Urinary bladder (tissue), 4 donors: ENCODE data around the gene LNPEP. TPM values are rescaled to one million over a fixed set of nuclear protein-coding genes. Genes with fewer than 3 reads are reported as not detected.

Source experiments
- DNase-seq: peaks from one replicate; pipeline ENCODE4 v3.0.0-alpha.2; 2015; ENCODE audit errors: extremely low spot score
- H3K27ac ChIP-seq: one replicate; pipeline ENCODE4 v1.5.1; 2013; ENCODE audit warnings: low read depth, mild to moderate bottlenecking, moderate library complexity
- H3K36me3 ChIP-seq: one replicate; pipeline ENCODE4 v1.6.1; 2013; ENCODE audit warnings: mild to moderate bottlenecking, moderate library complexity; ENCODE audit not compliant: insufficient read depth
- H3K4me1 ChIP-seq: one replicate; pipeline ENCODE4 v1.6.1; 2013; ENCODE audit warnings: mild to moderate bottlenecking, moderate library complexity; ENCODE audit not compliant: insufficient read depth
- H3K4me3 ChIP-seq: one replicate; pipeline ENCODE4 v1.5.1; 2013; ENCODE audit warnings: low read depth, low read length
- WGBS: extraction: QIAGEN DNeasy Blood & Tissue Kit; methylation state at CpG from one replicate; pipeline ENCODE4 v1.1.7; 2013; 5-methylcytosine and 5-hydroxymethylcytosine counted together
- polyA plus RNA-seq: library from polyadenylated mRNA; stranded (reverse); fragments of 200-250 nt; gene quantifications from one replicate; pipeline ENCODE4 v1.2.3, GENCODE V29; 2013
- total RNA-seq: library from RNA; depleted of rRNA; stranded (reverse); fragments of >200 nt; gene quantifications from one replicate; pipeline ENCODE4 v1.2.3, GENCODE V29; 2014
- donor health status: healthy with polysubstance abuse.
- donor health status: healthy.

The LNPEP gene
- total and polyA plus RNA-seq, 2 donors = 10.1 to 99.2 TPM

DNA sequence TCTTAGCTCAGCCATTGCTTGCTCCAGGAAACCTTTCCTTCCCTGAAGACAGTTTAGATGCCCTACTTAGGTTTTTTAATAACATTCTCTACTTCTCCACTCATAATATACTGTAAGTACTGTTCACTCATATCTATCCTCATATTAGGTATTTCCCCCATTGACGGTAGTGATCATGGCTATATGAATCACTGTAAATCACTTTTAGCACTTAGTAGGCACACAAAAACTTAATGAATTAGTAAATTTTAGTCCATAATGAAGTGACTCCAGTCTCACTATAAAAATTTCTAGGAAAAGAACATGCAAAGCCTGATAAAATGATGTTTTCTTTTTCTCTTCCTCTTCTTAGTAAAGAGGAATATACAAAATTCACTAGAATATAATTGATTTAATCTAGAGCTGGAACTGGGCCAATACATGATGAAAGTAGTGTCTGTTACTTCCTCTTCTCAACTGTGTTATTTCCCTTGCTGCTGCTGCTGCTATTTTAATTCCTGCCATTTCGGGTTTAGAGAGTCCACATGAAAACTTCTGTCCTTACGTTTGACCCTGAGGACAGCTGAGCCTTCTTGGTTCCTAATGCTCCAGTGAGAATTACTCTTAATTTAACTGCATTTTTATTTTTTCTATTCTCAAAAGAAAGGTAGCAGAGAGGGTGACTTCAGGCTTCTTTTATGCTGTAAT is 73.5 kb downstream of the LNPEP start:
- peak; percentile 21 for DNase-seq
- Histone ChIP-seq H3K4me3 (no peak overlapping the region), H3K4me1 (no peaks in the 10 kb centered on the region), H3K36me3 (peaks cover 2% of the 10 kb centered on the region), H3K27ac (no peak overlapping the region)
- 60% methylated on average over 3 of the region's 3 CpGs for WGBS

DNA sequence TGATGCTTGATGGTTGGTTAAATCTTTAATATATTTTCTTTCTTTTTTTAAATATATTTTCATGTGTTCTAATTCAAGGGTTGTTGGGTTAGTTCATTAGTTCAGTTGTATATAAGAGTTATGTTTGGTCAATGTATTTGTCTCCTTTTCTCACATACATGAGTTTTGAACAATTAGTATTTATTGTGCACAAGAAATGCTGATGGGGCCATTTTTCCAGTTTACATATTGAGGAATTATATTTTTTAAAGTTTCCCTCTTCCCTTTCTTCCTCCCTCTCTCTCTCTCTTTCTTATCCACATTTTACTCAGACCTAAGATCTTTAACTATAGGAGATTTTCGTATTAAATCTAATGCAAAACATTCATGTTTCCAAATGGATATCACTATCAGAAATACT is 74.0 kb downstream of the LNPEP start:
- WGBS = 88% methylated on average over 1 of the region's 1 CpG
- Histone ChIP-seq H3K27ac (no peak overlapping the region), H3K4me3 (no peak overlapping the region), H3K4me1 (no peaks in the 10 kb centered on the region), H3K36me3 (no peaks in the 10 kb centered on the region)
- DNase-seq = no peak

DNA sequence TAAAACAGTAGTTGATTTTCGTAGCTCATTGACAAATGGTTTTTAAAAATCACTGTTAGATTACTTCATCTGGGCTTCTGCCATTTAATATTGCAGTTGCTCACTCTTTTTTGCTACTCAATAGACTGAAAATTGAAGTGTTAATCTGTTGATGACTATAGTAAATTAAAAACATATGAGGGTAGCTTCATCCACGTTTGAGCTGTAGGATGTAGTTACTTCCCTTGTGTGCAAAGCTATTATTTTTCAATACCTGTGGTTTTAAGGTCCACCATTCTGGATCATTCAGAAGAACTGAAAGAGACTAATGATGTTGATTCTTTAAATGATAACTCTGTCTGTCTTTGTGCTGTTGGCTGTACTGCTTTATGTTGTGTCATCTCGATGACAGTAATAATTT is 74.7 kb downstream of the LNPEP start:
- 72% methylated on average over 3 of the region's 3 CpGs for WGBS
- no peak for DNase-seq
- no peaks in the 10 kb centered on the region for H3K4me1 ChIP-seq
- H3K4me3 ChIP-seq = no peak overlapping the region
- no peak overlapping the region for H3K27ac ChIP-seq
- no peaks in the 10 kb centered on the region for H3K36me3 ChIP-seq

DNA sequence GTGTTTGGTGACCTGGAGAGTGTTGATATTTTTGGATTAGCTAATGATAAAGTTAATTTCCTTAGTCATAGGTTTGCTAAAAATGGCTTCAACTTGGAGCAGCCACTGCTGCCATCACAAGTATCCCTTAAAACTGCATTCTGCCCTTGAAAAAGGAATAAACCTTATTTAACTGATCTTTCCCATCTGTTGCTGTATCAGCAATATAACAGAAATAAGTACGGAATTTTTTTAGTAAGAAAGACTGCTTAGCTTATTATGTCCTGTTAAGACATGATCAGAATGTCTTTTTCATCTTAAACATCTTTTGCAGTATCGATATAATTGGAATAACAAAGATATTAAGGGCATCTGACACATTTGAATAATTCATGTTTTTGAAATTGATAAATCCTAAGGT is 75.7 kb downstream of the LNPEP start:
- Histone ChIP-seq H3K4me1 (no peaks in the 10 kb centered on the region), H3K27ac (no peak overlapping the region), H3K4me3 (no peak overlapping the region), H3K36me3 (no peaks in the 10 kb centered on the region)
- 91% methylated on average over 2 of the region's 2 CpGs for WGBS
- DNase-seq = no peak

DNA sequence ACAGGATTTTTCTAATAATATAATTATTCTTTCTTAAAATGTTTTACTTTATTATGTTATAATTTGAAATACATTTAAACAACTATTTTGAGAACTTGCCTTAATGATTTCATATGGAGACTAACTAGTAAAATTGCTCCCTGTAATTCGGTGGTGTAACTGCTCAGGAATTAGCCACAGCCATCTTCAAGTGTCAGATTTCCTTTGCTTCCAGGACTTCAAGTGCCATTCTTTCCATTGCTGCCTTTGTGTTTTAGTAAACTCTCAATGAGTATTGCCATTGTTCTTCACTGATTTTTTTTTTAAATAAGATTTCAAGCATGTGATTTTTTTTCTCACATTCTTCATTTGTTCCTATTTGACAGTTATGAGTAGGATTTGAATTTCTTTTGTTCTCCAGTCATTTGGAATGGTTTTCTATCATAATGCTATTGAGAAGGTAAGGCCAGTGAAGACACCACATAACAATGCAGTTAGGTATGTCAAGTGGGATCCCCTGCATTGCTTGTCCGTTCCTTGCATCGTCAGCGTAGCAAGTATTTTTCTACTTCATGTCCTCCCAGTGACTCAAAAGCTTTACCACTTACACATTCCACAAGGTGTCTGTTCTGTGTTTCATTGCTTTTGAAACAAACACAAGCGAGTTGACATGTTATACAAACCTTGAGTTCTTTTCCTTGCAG is 83.7 kb downstream of the LNPEP start:
- Histone ChIP-seq H3K27ac (no peak overlapping the region), H3K4me1 (no peaks in the 10 kb centered on the region), H3K36me3 (peaks cover 10% of the 10 kb centered on the region), H3K4me3 (no peak overlapping the region)
- WGBS = 83% methylated on average over 5 of the region's 5 CpGs
- no peak for DNase-seq

DNA sequence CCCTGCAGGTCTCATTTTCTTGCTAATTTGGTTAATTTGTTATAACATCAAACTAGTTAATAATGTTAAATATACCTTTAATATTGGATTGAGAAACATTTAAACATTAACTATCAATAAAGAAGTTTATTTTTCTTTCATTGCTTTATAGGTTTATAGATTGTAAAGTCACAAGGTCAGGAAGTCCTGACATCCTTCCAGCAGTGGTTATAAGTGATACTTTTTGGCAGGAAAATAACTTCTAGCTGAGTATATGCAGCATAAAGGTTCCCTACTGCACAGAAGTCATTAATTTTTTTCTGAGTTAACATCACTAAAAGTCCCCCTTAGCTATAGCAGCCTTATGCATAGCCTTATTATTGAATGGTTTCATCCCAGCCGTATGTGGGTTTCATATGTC is 85.5 kb downstream of the LNPEP start:
- peaks cover 16% of the 10 kb centered on the region for H3K36me3 ChIP-seq
- DNase-seq = no peak
- no peaks in the 10 kb centered on the region for H3K4me1 ChIP-seq
- H3K4me3 ChIP-seq = no peak overlapping the region
- 91% methylated on average over 1 of the region's 1 CpG for WGBS
- H3K27ac ChIP-seq = no peak overlapping the region

DNA sequence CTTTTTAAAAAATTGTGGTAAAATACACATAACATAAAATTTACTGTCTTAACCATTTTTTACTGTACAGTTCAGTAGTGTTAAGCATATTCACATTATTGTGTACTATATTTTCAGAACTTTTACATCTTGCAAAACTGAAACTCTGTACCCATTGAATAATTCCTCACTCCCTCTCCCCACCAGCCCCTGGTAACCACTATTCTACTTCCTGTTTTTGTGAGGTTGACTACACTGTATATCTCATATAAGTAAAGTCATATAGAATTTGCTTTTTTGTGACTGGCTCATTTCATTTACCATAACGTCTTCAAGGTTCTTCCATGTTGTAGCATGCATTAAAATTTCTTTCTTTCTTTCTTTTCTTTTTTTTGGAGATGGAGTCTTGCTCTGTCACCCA is 87.0 kb downstream of the LNPEP start:
- Histone ChIP-seq H3K4me1 (no peaks in the 10 kb centered on the region), H3K4me3 (no peak overlapping the region), H3K36me3 (peaks cover 13% of the 10 kb centered on the region), H3K27ac (no peak overlapping the region)
- no peak for DNase-seq
- WGBS = 85% methylated on average over 1 of the region's 1 CpG

DNA sequence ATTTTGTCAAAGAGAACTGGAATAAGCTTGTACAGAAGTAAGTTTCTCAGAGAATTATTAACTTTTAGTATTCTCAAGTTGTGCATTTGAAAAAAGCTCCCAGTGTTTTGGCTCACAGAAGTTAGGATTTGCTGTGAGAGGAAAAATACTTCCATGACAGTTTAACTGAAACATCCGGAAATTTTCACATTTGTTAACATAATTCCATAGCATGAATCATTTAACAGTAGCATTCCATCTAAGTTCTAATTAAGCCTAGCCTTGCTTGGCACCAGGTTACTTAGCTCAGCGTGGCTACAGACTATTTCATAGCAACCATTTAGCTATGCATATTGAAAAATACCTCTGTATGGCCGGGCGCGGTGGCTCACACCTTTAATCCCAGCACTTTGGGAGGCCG is 90.8 kb downstream of the LNPEP start:
- no peaks in the 10 kb centered on the region for H3K4me1 ChIP-seq
- DNase-seq = no peak
- WGBS = 92% methylated on average over 6 of the region's 6 CpGs
- H3K4me3 ChIP-seq = no peak overlapping the region
- no peak overlapping the region for H3K27ac ChIP-seq
- peaks cover 15% of the 10 kb centered on the region for H3K36me3 ChIP-seq

DNA sequence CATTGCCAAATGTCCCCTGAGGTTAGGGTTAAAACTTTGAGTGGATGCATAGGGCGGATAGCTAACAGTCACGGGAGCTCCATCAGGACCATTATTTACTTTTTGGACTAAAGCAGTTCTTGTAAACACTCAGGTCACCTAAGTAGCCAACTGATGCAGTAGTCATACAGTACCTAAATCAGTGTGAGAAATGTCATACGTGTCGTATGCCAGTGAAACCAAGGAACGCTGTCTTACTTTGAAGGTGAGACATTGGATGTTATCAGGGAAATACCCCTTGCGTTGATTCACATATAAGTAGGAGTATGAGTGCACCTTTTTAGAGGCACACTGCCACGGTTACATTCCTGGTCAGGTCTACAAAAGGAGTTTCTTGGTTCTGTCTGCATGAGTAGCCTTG is 101.9 kb downstream of the LNPEP start:
- Histone ChIP-seq H3K4me3 (no peak overlapping the region), H3K36me3 (no peaks in the 10 kb centered on the region), H3K4me1 (no peaks in the 10 kb centered on the region), H3K27ac (no peak overlapping the region)
- WGBS = 87% methylated on average over 7 of the region's 7 CpGs
- DNase-seq = no peak

DNA sequence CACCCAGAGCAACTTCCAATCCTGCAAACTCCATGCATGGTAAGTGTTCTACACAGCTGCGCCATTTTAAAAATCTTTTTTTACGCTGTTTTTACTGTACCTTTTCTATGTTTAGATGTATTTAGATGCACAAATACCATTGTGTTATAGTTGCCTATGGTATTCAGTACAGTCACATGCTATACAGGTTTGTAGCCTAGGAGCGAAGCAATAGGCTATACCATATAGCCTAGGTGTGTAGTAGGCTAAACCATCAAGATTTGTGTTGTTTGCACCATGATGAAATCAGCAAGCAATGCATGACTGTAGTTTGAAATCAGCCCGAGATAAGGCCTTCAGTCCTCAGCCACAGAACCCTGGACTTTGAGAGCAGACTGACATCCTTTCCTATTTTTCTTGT is 105.4 kb downstream of the LNPEP start:
- 98% methylated on average over 4 of the region's 4 CpGs for WGBS
- Histone ChIP-seq H3K4me1 (no peaks in the 10 kb centered on the region), H3K27ac (no peak overlapping the region), H3K4me3 (no peak overlapping the region), H3K36me3 (no peaks in the 10 kb centered on the region)
- DNase-seq = no peak

DNA sequence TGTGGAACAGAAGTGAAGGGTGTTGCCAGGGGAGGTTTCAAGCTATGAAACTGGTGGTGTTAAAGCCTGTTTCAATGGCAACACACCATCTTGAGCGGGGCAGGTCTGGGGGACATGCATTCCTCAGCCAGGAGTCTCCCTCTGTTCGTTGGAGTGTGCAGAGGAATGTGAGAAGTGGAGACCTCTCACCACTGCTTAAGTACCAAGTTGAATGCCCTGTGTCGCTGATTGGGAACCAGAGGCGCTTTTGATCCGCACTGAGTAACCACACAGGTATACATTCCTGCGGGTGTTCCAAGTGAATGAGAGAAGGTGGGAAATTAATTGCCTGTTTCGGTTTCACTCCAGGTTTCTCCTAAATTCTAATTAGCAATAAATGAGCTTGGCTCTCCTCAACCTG is 107.1 kb downstream of the LNPEP start:
- WGBS = 86% methylated on average over 7 of the region's 7 CpGs
- no peaks in the 10 kb centered on the region for H3K4me1 ChIP-seq
- H3K36me3 ChIP-seq = no peaks in the 10 kb centered on the region
- no peak for DNase-seq
- H3K27ac ChIP-seq = no peak overlapping the region
- no peak overlapping the region for H3K4me3 ChIP-seq

DNA sequence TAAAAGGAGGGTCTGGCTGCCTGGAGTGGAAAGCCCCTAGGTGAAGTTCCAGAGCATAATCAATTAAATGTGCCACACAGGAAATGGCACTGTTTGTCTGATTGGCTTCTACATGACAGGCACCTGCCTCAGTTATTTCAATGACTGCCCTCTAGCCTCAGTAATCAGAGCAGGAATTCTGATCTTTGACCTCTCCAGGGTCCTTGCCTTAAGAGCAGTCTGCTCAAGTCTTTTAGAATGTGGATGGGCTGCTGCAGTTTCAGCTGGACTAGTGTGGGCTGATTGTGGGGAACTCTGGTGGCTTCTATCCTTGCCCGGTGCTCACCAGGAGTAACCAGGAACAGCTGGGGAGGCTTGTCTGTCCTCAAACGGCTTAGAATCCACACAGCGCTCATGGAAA is 107.6 kb downstream of the LNPEP start:
- 62% methylated on average over 3 of the region's 3 CpGs for WGBS
- H3K36me3 ChIP-seq = no peaks in the 10 kb centered on the region
- no peak overlapping the region for H3K4me3 ChIP-seq
- DNase-seq = no peak
- no peak overlapping the region for H3K27ac ChIP-seq
- H3K4me1 ChIP-seq = no peaks in the 10 kb centered on the region

DNA sequence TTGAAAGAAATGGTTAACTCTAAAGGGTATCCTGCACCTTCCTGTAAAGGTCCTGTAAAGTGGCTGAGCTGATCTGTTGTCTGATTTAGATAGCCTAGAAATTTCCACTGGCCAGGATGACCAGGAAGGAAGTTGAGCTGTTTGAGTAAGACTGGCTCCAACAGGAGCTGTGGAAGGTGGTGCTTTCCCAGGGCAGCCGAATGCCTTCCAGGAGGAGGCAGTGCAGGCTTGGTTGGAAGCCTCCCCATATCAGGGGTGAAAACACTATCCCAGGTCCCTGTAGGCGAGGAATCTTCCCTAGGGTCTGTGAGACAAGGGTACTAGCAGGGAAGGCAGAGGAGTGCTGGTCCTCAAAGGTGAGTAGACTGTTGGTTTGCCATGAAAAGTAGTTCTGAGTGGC is 108.2 kb downstream of the LNPEP start:
- H3K36me3 ChIP-seq = no peaks in the 10 kb centered on the region
- H3K4me3 ChIP-seq = no peak overlapping the region
- H3K4me1 ChIP-seq = no peaks in the 10 kb centered on the region
- no peak overlapping the region for H3K27ac ChIP-seq
- 66% methylated on average over 2 of the region's 2 CpGs for WGBS
- no peak for DNase-seq

DNA sequence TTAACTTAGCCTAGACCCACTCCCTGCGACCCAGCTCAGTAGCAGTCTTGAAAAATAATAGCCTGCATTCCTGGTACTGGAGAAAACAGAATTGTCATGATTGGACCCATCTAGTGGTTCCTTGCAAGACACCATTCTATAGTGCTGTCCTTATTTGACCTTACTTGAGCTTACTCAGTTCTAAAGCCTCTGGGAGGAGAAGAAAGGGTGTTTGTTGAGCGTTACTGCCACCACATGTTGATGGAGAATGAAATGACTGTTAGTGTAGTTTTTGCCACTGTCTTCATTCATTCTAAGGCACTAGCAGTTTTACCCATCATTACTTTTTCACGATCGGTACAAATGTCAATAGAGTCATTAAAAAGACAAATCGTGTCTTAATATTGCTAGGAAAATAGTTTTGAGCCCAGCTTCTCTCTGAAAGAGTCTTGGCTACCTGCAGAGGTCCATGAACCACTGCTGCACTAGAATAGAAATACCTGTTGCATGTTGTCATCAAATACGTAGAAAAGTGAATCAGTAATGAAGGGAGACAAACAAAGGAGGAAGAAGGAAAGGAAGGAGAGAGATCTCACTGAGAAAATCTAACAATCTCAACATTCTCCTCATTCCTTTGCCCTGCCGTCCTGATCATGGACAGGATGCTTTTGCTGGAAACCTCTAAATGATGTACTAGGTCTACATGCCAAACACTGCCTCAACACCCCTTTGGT is 110.5 kb downstream of the LNPEP start:
- H3K4me3 ChIP-seq = no peak overlapping the region
- WGBS = 76% methylated on average over 7 of the region's 7 CpGs
- no peaks in the 10 kb centered on the region for H3K36me3 ChIP-seq
- H3K27ac ChIP-seq = no peak overlapping the region
- H3K4me1 ChIP-seq = no peaks in the 10 kb centered on the region
- no peak for DNase-seq
